ENCODE measurements around the gene BOLL. TPM values are rescaled to one million over a fixed set of nuclear protein-coding genes. Genes with fewer than 3 reads are reported as not detected.
"Not testable (repeated sequence)": the region's sequence is repeated elsewhere in the genome, so short reads cannot be mapped to it uniquely, and the experiment has no call there.

BOLL gene
- polyA plus RNA-seq (ENCODE audit: insufficient read length in 10 of 10) = 1 to 10 TPM in 9 of 10 donors, under 1 TPM in 1; 0.79 to 2.5 (median 1.6) TPM
- long read RNA-seq, donor 1, partial matches to known transcripts = 0 of 1 reads
- long read RNA-seq, donor 1, other reads (novel, unspliced or antisense) = 0 of 1 reads
- long read RNA-seq, donor 2 = 0 reads
- long read RNA-seq, donor 3 = 0 reads
- long read RNA-seq, donor 4 = 0 reads
- long read RNA-seq, donor 5 = 0 reads
- long read RNA-seq, donor 6 = 0 reads
- long read RNA-seq, donor 7 = 0 reads
- long read RNA-seq, donor 8 = 0 reads
- long read RNA-seq, donor 9 = 0 reads

DNA sequence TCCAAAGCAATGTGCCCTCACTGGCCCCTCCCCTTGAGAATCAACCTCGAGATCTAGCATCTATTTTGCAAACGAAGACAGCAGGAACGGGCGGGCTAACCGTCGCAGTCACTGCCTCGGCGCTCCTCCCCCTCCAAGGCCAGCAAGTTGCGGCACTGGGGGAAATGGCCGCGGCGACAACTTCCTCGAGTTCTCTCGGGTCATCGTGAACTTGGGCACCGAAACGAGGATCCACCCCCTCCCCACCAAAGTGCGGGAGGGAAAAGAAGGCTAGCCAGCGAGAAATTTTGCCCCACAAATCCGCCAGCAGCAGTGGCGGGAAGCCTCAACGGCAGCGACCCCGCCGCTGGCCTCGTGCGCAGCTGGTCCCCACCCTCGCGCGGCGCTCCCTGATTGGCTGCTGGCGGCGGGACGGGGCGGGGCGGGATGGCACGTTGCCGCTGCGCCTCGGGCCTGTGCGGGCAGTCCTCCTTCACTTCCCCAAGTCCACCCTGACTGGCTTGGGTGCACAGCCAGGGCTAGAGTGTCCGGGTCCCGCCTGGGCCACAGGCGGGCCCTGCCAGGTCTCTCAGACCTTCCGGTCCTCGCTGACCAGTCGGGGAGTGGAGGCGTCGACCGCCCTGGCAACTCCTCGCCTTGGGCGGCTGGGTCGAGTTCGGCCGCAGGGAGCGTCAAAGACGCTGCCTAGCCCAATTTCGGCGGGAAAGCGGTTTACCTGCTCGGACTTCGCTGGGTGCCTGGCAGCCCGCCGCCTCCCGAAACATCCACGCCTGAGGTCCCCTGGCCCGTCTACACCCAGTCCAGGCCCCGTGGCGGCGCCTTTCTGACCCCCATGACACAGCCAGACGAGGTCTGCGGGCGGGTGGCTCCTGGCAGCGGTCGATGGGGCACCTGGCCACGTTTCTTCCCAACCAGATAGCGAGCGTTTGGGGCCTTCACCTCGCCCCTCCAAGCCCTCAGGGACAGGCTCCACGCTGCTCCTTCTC, at the start of gene BOLL:
Gene BOLL (minus strand): TSS at position 364 of the 986 bp plus-strand sequence. CDS start 3,469 bp downstream, outside the sequence.
- DNase-seq = no peak

GRCh38 chr2:197834771-197835170, 49.7 kb upstream of the BOLL start:
- DNase-seq = not testable (repeated sequence)

- DNase-seq = peak in 1 of 3 donors; percentile 34
These were observed 43.5 kb upstream of the BOLL start for GRCh38 chr2:197828464-197829135.

GRCh38 chr2:197827618-197828017, 42.5 kb upstream of the BOLL start:
- DNase-seq = peak in 1 of 3 donors; percentile 41

DNA sequence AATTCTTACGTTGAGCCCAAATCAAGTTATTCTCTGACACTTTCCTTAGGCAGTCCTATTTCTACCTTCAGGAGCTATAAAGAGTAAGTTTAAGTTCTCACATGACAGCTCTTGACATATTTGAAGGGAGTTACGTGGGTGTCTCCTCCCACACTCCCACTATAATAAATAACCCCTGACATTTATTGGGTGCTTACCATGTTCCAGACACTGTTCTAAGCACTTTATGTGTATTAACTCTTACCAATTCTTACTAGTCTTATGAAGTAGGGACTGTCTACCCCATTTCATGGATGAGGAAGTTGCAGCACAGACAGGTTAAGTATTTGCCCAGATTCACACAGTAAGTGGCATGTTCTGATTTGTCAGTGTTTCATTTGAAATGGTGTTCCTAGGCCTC, 37.2 kb upstream of the BOLL start:
- DNase-seq = no peak

- DNase-seq = peak in 1 of 3 donors; percentile 54
These were observed 36.6 kb upstream of the BOLL start for GRCh38 chr2:197821550-197822289.

- DNase-seq = no peak
These were observed 29.4 kb upstream of the BOLL start for GRCh38 chr2:197814526-197814925.

- no peak for DNase-seq
These were observed 28.1 kb upstream of the BOLL start for GRCh38 chr2:197813093-197813787.

DNA sequence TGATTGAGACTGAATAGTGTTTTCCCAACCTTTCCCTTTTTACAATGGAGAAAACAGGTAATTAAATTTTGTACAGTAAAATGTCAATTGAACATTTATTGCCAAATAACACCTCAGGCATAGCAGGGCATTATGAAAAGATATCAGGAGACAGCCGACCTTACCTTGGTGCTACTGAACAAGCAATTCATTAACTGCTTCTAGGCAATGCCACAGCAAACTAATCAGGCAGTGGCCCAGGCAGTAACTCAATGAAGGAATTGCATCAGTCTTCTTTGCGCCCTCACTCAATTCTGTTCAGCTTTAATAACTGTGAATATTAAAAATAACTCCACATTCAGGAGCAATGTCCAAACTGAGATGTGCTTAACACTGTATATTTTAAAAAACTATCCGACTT, 25.4 kb upstream of the BOLL start:
- no peak for DNase-seq

GRCh38 chr2:197810016-197810415, 24.9 kb upstream of the BOLL start:
- no peak for DNase-seq

- no peak for DNase-seq
These were observed 23.9 kb upstream of the BOLL start for GRCh38 chr2:197809064-197809463.

GRCh38 chr2:197805715-197806633, 20.9 kb upstream of the BOLL start:
- no peak for DNase-seq

GRCh38 chr2:197804758-197805714, 19.9 kb upstream of the BOLL start:
- peak in 2 of 3 donors; percentile 49 to 78 for DNase-seq

DNA sequence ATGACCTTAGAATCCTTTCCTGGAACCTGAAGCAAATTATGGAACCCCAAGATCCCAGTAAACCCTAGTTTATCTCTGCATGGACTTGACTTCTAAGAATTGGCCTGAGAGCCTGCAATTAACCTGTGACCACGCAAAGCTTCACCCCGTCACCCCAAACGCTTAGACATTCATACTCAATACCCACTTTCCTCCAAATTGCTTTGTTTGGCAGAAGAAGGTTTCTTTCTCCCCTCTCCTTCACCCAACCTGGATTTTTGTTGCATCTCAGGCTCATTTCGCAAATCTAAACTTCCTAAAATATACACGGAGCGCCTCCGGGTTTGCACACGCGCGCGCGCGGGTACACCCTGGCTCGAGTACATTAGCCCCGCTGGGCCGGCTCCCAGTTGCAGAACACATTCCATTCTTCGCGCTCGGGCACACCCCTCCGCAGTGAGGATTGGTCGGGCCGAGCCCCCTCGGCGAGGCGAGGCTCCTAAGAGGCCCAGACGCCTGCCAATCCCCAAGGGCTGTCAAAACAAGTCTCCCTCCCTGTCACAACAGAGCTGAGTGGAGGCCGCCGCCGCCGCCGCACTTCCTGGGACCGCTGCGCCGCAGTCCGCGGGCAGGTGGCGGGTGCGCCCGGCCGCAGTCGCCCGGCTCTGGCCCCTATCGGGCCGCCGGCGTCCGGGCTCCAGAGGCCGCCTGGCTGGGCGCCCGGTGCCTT, 19.1 kb upstream of the BOLL start, which contains the start of gene PLCL1:
Gene PLCL1 (plus strand): TSS at position 545 of the 709 bp plus-strand sequence.
- peak; percentile 84 to 90 (median 89) for DNase-seq

- peak in 2 of 3 donors; percentile 58 to 82 for DNase-seq
These were observed 17.9 kb upstream of the BOLL start for GRCh38 chr2:197803033-197803444.

- no peak for DNase-seq
These were observed 15.9 kb upstream of the BOLL start for GRCh38 chr2:197801033-197801432.

- no peak for DNase-seq
These were observed 15.0 kb upstream of the BOLL start for GRCh38 chr2:197800091-197800490.

GRCh38 chr2:197799068-197799467, 13.9 kb upstream of the BOLL start:
- no peak for DNase-seq

Data from muscle of back (tissue), 13 donors.